Fibroblast of skin of back (primary cell): Measurements from ENCODE around the gene ZBTB8A.
"Not testable (repeated sequence)": the region's sequence is repeated elsewhere in the genome, so short reads cannot be mapped to it uniquely, and the experiment has no call there.

Experiments
- DNase-seq: peaks from one replicate; pipeline ENCODE4 v3.0.0-alpha.2; 2013

ZBTB8A gene

DNA sequence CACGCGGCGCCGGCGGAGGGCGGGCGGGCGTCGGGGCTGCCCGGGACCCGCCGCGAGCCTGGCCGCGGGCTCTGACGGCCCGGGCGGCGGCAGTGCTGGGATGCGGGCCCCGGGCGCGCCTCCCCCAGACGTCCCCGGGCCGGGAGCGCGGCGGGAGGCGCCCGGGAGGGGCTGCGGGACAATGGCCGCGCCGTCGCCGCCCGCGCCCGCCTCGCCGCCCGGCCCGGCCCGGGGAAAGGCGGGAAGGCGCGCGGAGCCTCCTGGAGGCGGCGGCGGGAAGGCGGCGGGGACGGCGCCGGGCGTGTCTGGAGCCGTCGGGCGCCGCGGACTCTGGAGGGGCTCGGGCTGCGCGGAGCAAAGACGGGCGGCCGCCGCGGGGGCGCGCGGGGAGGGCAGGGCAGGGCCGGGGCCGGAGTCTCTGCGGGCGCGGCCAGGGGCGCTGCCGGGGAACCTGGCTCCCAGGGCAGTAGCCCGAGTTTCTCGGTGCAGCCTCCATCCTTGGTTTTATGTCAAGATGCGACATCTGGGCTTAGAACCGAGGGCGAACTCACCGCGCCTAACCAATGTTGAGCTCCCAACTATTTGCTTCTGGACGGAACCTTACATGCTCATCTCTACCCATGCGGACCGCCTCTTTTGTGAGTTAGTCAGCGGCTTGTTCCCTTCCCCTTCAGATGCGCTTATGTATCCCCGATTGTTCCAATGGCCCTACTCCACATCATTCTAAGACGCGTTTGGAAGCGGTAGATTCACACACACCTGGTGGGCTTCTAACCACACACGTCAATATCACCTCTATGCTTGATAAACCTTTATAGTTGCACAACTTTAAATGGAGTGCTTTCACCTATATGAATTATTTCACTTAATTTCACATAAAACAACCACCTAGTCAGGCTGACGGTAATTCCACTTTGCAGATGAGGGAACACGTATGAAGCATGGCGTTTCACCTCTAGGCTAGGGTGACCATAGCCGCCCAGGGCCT is 651 bp downstream of the ZBTB8A start:
- peak; percentile 48 for DNase-seq

GRCh38 chr1:32540605-32541004 is 1.4 kb downstream of the ZBTB8A start:
- DNase-seq, result no peak

DNA sequence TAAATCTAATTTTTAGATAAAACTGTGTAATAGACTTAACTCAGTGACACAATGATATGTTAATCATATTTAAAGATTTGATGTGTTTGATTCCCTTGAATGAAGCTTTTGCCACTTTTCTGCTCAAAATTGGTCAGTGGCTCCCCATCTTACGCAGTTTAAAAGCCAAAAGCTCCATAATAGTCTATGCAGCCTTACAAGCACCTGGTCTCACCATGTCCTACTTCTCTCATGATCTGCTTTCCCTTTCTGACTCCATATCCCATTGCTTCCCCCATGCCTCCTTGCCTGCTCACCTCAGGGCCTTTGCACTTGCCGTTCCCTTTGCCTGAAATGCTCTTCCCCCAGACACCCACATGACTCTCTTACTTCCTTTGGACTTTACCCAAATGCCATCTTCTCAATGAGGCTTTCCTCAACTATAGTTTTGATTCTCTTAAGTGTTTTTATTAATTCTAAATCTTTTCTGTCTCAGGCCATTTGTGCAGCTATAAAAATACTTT is 1.9 kb downstream of the ZBTB8A start:
- DNase-seq, result no peak

DNA sequence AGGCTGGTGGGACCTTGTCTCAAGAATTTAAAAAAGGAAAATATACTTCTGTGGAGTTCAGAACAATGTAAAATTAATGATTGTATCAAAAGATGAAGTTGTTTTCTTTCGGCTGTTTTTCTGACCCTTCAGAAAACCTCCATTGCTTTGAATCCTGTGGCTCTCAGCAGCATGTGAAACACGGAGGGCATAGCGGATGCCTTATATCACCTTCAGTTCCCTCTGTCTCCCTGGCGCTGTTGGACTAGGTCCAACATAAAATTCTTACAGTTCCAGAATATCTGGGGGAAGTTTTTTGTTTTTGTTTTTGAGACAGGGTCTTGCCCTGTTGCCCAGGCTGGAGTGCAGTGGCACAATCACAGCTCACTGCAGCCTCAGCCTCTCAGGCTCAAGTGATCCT is 7.4 kb downstream of the ZBTB8A start:
- no peak for DNase-seq

GRCh38 chr1:32549616-32550015 is 10.4 kb downstream of the ZBTB8A start:
- DNase-seq, result no peak

DNA sequence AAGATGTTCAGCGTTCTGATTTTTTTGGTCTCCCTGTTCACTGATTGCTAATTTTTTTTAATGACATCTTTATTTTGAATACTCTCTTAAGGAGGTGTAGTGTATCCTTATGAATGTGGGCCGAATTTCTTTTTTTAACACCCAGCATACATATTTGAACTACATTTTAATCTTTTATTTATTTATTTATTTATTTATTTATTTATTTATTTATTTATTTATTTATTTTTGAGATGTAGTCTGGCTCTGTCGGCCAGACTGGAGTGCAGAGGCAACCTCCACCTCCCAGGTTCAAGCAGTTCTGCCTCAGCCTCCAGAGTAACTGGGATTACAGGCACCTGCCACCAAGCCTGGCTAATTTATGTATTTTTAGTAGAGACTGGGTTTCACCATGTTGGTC is 15.1 kb downstream of the ZBTB8A start:
- DNase-seq, result no peak

- DNase-seq, result not testable (repeated sequence)
Measured at GRCh38 chr1:32557035-32557434, 17.8 kb downstream of the ZBTB8A start.

GRCh38 chr1:32557812-32558211 is 18.6 kb downstream of the ZBTB8A start:
- DNase-seq, result no peak

GRCh38 chr1:32568929-32569328 is 29.7 kb downstream of the ZBTB8A start:
- DNase-seq, result no peak

DNA sequence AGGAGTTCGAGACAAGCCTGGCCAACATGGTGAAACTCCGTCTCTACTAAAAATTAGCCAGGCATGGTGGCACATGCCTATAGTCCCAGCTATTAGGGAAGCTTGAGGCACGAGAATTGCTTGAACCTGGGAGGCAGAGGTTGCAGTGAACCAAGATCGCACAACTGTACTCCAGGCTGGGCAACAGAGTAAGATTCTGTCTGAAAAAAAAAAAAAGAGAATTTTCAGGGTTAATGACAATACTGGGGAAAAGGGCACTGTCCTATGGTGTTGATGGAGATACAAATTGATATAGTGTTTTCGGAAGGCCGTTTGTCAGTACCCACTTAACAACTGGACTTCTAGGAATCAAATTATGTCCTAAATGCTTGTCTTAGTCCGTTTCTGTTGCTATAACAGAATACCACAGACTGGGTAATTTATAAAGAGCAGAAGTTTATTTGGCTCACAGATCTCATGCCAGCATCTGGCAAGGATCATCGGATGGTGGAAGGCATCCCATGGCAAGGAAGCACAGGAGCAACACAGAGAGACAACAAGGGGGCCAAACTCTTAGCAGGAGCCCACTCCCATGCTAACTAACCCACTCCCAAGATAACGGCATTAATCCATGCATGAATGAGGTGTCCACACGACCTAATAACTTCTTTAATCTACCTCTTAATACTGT is 41.3 kb downstream of the ZBTB8A start:
- no peak for DNase-seq

DNA sequence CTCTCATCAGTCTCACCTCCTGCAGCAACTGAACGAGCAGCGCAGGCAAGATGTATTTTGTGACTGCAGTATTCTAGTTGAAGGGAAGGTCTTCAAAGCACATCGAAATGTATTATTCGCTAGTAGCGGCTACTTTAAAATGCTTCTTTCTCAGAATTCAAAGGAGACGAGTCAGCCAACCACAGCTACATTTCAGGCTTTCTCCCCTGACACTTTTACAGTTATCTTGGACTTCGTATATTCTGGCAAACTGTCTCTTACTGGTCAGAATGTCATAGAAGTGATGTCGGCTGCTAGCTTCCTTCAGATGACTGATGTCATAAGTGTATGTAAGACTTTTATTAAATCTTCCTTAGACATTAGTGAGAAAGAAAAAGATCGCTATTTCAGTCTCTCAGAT is 53.7 kb downstream of the ZBTB8A start:
- peak; percentile 54 for DNase-seq

DNA sequence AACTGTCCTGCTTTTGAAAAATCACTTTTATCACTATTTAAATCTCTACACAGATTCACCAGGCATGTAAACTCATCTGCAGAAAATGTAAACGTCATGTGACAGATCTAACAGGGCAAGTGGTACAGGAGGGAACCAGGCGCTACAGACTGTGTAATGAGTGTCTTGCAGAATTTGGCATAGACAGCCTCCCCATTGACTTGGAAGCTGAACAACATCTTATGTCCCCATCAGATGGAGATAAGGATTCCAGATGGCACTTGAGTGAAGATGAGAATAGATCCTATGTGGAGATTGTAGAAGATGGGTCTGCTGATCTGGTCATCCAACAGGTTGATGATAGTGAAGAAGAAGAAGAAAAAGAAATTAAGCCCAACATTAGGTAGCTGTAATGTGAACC is 60.8 kb downstream of the ZBTB8A start:
- DNase-seq, result no peak

- DNase-seq, result no peak
Measured at GRCh38 chr1:32605711-32606424, 66.6 kb downstream of the ZBTB8A start.

- DNase-seq, result no peak
Measured at GRCh38 chr1:32606565-32607371, 67.5 kb downstream of the ZBTB8A start.

GRCh38 chr1:32609180-32609579 is 70.0 kb downstream of the ZBTB8A start:
- DNase-seq, result no peak

- DNase-seq, result no peak
Measured at GRCh38 chr1:32611859-32612188, 72.6 kb downstream of the ZBTB8A start.

GRCh38 chr1:32612189-32612881 is 73.1 kb downstream of the ZBTB8A start:
- peak; percentile 78 for DNase-seq

DNA sequence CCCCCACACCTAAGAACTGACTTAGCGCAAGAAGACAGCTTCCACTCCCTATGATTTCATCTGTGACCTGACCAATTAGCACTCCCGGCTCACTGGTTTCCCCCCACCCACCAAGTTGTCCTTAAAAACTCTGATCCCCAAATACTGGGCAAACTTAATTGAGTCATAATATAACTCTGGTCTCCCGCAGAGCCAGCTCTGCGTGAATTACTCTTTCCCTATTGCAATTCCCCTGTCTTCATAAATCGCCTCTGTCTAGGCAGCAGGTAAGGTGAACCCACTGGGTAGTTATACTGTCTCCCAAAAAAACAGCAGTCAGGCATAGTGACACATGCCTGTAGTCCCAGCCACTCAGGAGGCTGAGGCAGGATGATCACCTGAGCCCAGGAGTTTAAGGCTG is 74.2 kb downstream of the ZBTB8A start:
- DNase-seq, result no peak

GRCh38 chr1:32618673-32619221 is 79.5 kb downstream of the ZBTB8A start:
- DNase-seq, result peak; percentile 8

- no peak for DNase-seq
Measured at GRCh38 chr1:32619701-32620485, 80.7 kb downstream of the ZBTB8A start.
